NCI-H2107 treated with DMSO at 0.1 percent for 48 hours (cell line): Measurements from ENCODE around the gene LAMC3.
A peak's percentile ranks its signal among the peaks of the same experiment; 100 is the strongest.
"Not testable (repeated sequence)": the region's sequence is repeated elsewhere in the genome, so short reads cannot be mapped to it uniquely, and the experiment has no call there.

ENCODE experiments used
- DNase-seq: peaks from one replicate; lab custom pipeline; 2025; ENCODE audit not compliant: unreplicated experiment; lab: John Stamatoyannopoulos, UW

Gene LAMC3

DNA sequence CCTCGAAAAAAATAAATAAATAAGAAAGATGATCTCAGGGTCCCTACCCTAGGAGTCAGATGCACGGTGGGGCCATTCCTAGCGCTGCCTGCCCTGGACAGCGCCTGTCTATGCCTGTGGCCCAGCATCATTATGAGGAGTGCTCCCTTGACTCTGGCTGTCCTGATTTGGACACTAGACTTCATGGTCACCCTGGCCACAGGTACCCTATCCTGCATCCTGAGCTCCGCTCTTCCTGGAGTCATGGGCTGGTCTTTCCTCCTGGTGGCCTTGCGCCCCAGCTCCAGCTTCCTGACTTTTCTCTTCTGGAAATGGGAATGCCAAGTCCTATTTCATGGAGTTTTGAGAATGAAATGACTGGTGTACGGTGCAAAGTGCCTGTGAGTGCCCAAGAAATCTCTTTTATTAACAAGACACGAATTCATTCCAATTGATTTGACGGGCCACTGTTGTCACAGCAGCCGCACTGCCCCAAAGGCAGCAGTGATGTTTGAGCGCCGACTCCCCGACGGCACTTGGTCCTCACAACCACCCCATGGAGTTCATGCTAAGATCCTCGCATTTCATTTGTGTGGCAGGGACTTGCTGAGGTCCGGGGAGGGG, 86.8 kb downstream of the LAMC3 start:
- DNase-seq = peak; percentile 6

- DNase-seq = peak; percentile 46
Observed at GRCh38 chr9:131096269-131097125, 87.5 kb downstream of the LAMC3 start, which contains the start of gene AIF1L. Gene AIF1L (plus strand): TSS chr9:131096531. CDS start chr9:131096630, 99 bp downstream.

- no peak for DNase-seq
Observed at GRCh38 chr9:131097126-131097947, 88.4 kb downstream of the LAMC3 start.

DNA sequence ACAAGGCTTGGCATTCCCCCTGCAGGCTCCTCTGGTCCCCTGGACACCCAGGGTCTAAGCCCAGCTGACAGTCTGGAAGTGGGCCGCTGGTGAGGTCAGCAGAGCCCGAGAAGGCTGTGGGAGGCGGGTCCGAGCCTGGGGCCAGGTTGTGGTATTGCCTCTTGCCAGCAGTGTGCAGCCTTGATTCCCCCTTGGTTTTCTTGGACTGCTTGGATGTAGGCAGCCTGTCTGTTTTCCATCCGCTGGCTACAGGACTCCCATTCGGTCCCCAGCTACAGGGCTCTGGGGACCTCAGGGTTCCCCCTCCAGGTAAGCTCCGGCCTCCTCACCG, 88.9 kb downstream of the LAMC3 start:
- no peak for DNase-seq

DNA sequence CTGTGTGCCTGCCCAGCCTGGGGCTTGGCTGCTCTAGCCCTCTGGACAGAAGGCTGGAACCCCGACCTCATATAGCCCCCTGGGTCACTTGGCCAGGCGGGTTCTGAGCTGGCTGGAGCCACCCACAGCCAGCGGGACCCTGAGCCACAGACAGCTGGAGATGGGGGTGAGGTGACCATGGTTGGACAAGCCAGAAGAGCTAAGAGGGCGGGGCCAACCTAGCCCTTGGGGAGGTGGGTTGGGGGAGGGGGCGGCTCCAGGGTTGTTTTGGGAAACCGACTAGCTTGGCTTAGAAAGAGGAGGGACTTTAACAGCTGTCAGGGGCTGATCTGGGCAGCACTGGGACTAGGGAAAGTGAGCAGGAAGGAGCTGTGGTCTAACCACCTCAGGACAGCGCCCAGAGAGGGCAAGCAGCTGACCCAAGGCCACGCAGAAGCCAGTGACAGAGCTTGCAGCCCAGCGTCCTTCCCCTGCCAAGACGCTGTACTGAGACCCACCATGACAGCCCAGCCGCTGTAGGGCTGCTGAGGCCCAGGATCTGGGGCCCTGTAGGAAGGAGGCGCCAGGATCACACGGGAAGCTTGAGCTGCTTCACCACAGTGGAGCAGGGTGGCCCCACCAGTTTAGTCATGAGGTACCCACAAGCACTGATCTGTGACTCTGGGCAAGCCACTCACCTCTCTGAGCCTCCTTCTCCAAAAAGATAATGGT, 89.6 kb downstream of the LAMC3 start:
- no peak for DNase-seq

GRCh38 chr9:131099102-131099606, 90.2 kb downstream of the LAMC3 start:
- no peak for DNase-seq

GRCh38 chr9:131099845-131100244, 90.9 kb downstream of the LAMC3 start:
- DNase-seq = not testable (repeated sequence)

DNA sequence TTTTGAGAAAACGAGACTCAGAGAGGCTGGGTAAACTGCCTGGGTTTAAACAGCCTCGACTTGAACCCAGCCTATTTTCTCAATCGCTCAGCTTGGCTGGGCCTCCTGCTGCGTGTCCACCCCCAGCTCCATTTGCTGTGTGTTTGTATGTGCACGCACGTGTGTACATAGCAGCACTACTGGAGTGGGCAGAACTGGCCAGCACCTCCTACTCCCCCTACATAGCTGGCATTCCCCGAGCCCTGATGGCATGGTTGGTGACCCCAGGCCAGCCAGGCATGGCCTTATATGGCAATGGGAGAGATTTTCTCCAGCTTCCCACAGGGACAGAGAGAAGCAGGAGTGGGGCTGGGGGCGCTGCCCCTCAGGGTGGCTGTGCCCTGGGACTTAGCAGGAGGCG, 91.5 kb downstream of the LAMC3 start:
- no peak for DNase-seq

GRCh38 chr9:131101207-131101964, 92.4 kb downstream of the LAMC3 start:
- DNase-seq = no peak

DNA sequence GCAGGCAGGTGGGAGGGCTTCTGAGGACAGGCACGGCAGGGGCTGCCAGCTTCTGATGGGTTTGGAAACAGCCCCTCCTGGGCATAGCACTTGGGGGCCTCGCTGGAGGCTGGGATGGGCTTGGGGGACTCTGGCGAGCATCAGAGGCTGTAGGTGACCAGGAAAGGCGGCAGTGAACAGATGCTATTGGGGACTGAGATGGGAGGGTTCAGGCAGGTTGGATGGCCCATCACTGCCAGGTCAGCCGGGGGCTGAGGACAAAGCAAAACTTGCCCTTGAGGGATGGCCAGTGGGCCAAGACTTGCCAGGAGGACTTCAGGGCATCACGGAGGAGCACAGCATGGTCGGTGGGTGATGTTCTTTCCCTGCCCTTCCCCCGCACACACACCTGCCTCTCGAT, 94.0 kb downstream of the LAMC3 start:
- no peak for DNase-seq

- DNase-seq = no peak
Observed at GRCh38 chr9:131103535-131103934, 94.6 kb downstream of the LAMC3 start.

GRCh38 chr9:131104016-131104740, 95.2 kb downstream of the LAMC3 start:
- DNase-seq = peak; percentile 12

DNA sequence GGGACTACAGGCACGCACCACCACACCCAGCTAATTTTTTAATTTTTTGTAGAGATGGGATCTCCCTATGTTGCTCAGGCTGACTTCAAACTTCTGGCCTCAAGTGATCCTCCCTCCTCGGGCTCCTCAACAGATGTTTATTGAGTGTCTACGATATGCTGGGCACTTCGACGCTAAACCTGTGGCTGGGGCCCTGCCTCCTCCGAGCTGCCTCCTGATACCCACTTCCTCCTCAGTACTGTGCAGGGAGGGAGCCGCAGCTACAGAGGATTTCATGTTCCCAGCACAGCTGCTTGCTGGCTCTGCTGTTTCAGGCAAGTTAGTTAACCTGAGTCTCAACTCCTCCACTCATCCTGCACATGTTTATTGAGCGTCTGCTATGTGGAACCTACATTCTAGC, 97.0 kb downstream of the LAMC3 start:
- no peak for DNase-seq

DNA sequence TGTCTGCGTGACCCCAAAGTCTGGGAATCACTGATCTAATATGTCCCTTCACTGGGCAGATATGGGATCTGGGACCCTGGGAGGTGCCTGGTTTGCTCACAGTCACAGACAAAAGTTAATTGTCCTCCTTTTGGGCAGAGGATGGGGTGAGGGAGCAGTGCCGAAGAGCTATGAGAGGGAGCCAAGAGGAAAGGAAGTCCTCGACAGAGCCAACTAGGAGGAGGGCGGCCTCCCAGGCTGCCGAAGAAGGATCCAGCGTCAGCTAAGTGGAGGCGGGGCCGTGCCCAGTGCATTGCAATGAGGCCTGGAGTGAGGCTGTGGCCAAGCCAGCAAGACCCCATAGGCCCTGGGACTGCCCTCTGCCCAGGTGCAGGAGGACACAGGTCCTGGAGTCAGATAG, 98.8 kb downstream of the LAMC3 start:
- DNase-seq = no peak

DNA sequence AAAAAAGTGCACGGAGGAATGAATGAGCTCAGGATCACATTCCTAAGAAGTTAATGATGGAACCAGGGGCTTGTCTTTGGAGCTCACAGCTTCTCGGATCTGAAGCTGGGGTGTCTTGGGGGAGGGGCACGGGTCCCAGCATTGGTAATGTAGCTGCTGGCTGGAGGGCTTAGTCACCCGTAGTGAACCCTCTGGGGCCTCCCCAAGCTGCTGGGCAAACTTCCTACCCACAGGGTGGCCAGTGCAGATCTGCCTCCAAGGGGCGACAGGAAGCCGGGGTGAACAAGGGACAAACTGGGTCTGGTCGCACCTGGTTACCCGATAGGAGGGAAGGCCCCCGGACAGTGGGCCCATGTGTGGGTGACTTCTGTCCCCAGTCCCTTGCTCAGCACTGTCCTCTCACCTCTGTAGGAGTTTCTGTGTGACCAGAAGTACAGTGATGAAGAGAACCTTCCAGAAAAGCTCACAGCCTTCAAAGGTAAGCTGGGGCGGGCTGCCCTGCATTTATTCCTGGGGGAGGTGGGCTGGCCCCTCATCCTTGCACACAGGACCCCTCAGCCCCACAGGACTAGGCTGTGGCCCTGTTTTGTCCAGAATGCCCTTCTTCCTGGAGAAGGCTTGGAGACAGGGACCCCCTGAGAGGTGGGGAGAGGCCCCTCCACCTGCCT, 102.3 kb downstream of the LAMC3 start:
- no peak for DNase-seq

GRCh38 chr9:131111854-131112311, 102.9 kb downstream of the LAMC3 start:
- DNase-seq = no peak

GRCh38 chr9:131112374-131113154, 103.6 kb downstream of the LAMC3 start:
- no peak for DNase-seq

DNA sequence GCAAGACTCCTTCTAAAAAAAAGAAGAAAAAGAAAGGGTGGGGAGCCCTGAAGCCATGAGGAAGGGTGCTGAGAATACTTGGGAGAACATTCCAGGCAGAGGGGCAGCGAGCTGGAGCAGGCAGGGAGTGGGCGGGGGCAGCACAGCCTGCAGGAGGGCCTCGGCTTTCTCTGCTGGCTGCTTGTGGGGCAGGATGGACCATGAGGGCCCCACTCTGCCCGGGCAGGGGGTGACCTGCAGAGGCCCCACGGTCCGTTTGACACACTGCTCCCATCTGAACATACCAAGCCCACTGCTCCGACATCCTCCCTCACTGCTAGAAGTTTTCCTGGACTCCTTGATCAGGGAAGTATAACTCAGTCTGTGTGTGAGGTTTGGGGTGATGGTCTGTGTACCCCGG, 104.7 kb downstream of the LAMC3 start:
- DNase-seq = no peak
